HG03342 (cell line): Measurements from ENCODE around the gene CPAMD8.

ENCODE experiments used
- ATAC-seq: cut with Tn5 transposase; IDR thresholded peaks from one replicate; pipeline ENCODE4 v1.9.1; 2021; ENCODE audit warnings: mild to moderate bottlenecking, moderate library complexity; ENCODE audit not compliant: unreplicated experiment

The CPAMD8 gene

DNA sequence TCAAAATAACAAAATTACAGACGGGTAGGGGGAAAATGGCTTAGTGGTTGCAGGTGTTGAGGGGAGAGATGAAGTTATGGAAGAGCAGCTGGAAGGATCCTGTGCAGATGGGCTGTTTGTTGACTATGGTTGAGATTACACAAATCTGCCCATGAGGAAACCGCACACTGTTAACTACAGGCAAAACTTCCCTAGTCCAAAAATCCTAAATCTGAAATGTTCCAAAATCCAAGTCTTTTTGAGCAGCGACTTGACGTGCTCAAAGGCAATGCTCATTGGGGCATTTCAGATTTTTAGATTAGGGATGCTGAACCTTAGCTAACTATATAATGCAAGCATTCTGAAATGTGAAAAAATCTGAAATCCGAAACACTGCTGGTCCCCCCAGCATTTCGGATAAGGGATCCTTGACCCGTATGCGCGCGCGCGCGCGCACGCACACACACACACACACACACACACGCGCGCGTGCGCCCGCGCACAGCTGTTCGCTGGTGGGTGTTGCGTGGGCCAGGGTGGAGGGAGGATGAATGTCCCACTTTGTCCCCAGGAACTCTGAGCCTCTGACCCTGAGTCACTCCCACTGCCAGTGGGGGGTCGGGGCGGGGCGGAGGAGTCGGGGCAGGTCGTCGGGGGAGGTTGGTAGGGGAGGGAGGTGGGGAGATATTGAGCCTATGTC is 131.0 kb downstream of the CPAMD8 start:
- ATAC-seq: no peak

DNA sequence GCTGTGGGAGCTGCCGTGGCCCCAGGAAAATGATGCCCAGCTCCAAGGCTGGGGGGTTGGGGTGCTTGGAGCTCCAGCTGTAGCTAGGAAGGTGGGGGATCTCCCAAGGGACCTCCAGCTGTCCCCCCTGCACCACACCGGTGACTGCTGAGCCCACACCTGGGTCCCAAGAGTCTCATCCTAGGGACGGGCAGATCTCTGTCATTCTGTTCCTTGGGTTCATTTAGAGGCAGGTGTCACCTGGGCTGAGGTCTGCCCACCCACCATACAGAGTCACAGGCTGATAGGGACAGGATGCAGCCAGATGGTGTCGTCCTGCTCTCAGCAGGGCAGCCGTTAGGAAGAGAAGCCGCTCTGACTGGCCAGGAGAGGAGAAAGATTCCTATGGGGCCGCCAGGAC is 132.5 kb downstream of the CPAMD8 start:
- ATAC-seq: no peak

DNA sequence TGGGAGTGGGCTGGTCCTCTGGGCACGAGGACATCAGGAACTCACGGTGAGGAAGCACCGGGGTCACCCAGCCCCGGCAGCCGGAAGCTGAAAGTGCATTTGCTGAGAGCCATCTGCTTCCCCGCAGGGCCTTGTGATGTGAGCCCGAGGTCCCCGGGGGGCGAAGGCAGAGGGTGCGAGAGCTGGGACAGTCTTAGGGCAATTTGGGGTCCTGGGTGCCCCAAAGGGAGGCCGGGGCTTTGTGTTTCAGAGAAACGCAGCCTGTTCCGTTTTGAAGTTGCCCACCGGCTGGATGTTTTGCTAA is 133.0 kb downstream of the CPAMD8 start:
- ATAC-seq: no peak

DNA sequence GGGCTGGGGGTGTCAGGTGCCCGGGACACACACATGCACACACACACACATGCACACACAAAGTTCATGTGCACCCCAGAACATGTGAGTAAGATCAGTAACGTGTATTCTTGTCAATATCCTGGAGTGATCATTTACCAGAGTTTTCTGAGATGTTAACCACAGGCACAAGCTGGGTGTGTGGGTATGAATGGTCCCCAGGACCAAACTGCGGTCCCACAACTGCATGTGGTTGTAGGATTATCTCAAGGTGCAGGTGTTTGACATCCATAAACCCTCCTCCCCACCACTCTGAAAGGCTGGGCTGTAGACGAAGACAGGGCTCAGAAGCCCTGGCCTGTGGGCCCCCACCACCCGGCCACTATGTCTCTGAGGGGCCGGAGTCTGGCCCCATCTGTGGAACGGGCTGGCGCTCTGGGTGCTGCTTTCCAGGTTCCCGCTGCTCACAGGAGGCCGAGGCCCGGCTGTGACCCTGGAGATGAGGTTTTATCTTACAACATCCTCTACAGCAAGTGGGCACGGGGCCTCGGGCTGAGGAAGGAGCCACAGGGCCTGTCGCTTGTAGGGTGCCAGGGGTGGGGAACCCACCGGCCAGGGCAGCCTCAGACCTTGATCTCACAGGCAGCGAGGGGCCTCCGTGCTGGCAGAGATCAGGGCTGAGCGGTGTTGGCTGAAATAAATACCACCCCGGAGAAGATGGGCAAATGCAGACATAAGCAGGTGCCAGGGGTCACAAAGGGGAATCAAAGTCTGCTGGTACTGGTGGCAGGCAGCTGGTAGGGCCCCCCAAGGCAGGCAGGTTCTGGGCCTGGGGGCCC is 133.5 kb downstream of the CPAMD8 start:
- ATAC-seq: no peak

DNA sequence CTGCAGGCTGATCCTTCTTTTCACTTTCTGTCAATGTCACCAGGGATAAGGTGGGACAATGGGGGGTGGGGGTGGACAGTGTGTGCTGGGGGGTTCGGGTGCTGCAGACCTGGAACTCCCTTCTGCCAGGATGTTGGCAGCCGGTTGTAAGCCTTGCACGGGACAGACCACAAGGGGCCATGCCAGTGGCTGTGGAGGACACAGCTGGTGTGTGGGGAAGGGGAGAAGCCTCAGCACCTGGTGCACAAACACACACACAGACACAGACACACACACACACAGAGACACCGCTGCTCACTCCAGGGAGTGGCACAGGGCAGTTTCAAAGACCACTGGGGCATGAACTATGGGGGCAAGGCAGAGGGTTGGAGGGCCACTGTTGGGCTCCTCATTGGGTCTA is 134.2 kb downstream of the CPAMD8 start:
- ATAC-seq: no peak

DNA sequence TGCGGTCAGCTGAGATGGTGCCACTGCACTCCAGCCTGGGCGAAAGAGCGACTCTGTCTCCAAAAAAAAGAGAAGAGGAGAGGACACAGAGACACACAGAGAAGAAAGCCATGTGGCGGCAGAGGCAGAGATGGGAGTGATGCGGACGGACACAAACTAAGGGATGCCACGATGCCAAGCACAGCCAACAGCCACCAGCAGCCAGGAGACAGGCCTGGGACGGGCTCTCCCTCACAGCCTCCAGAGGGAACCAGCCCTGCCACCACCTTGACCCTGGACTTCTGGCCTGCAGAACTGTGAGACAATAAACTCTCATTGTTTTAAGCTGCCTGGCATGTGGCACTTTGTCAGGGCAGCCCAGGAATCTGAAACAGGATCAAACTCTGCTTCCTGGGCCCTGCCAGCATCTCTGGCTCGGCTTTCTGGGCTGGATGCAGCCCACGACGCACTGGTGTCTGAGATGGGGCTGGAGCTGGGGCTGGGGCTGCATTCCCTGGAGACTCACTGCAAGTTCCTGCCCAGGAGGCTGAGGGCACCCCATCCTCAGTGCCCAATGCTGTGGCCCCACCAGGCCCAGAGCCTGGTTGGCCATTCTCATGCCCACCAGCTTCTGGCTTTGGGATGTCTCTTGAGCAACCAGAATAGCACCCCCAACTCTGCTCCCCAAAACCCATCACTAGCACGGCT is 134.8 kb downstream of the CPAMD8 start:
- no peak for ATAC-seq

DNA sequence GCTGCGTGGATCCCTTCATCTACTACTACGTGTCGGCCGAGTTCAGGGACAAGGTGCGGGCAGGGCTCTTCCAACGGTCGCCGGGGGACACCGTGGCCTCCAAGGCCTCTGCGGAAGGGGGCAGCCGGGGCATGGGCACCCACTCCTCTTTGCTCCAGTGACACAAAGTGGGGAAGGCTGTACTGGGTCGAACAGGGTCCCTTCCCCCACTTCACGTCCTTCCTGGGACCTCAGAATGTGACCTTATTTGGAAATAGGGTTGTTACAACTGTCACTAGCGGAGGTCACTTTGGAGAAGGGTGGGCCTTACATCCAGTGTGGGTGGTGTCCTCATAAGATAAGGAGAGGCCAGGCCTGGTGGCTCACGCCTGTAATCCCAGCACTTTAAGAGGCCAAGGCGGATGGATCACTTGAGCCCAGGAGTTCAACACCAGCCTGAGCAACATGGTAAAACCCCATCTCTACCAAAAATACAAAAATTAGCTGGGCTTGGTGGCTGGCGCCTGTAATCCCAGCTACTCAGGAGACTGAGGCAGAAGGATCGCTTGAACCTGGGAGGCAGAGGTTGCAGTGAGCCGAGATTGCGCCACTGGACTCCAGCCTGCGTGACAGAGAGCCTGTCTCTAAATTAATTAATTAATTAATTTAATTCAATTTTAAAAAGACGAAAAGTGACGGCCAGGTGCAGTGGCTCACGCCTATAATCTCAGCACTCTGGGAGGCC is 136.0 kb downstream of the CPAMD8 start:
- no peak for ATAC-seq

DNA sequence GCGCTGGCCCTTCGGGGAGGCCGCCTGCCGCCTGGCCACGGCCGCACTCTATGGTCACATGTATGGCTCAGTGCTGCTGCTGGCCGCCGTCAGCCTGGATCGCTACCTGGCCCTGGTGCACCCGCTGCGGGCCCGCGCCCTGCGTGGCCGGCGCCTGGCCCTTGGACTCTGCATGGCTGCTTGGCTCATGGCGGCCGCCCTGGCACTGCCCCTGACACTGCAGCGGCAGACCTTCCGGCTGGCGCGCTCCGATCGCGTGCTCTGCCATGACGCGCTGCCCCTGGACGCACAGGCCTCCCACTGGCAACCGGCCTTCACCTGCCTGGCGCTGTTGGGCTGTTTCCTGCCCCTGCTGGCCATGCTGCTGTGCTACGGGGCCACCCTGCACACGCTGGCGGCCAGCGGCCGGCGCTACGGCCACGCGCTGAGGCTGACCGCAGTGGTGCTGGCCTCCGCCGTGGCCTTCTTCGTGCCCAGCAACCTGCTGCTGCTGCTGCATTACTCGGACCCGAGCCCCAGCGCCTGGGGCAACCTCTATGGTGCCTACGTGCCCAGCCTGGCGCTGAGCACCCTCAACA is 136.6 kb downstream of the CPAMD8 start:
- no peak for ATAC-seq

DNA sequence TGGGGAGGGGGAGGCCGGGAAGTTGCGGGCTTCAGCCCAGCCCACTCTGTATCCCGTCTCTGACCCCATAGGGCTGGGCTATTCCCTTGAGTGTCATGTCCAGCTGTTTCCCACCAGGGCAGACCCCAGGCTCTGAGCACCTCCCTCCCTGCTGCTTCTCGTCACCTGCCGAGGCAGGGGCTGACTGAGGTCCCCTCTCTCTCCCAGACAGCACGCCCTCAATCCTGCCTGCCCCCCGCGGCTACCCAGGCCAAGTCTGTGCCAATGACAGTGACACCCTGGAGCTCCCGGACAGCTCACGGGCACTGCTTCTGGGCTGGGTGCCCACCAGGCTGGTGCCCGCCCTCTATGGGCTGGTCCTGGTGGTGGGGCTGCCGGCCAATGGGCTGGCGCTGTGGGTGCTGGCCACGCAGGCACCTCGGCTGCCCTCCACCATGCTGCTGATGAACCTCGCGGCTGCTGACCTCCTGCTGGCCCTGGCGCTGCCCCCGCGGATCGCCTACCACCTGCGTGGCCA is 137.2 kb downstream of the CPAMD8 start:
- ATAC-seq: no peak

DNA sequence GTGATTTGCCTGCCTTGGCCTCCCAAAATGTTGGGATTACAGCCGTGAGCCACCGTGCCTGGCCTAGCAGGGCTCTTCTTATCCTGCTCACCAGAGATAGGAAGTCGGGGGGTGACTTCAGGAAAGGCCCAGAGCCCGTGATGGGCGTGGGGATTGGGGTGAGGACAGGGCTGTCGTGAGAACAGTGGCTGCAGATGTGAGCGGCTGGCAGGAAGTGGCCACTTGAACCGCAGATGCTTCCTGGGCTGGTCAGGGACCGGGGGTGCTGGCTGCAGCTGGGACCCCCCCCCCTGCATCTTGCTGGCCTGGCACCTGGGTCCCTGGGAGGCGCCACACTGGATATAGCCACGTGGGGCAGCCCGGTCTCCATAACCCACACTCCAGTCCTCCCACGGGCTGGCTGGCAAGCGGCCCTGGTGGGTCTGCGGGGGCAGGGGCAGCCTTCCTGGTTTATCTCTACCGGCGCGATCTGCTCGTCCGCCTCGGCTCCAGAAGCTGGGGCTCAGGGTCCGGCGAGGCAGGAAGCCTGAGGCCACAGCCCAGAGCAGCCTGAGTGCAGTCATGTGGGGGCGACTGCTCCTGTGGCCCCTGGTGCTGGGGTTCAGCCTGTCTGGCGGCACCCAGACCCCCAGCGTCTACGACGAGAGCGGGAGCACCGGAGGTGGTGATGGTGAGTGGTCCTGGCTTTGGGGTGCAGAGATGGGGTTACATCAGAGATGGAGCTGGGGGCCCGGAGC is 137.8 kb downstream of the CPAMD8 start, which contains the start of gene F2RL3:
Gene F2RL3, plus strand, starts transcription at position 371 of the 737 bp plus-strand sequence. Its CDS starts 191 bp downstream, at position 562.
- ATAC-seq: no peak

DNA sequence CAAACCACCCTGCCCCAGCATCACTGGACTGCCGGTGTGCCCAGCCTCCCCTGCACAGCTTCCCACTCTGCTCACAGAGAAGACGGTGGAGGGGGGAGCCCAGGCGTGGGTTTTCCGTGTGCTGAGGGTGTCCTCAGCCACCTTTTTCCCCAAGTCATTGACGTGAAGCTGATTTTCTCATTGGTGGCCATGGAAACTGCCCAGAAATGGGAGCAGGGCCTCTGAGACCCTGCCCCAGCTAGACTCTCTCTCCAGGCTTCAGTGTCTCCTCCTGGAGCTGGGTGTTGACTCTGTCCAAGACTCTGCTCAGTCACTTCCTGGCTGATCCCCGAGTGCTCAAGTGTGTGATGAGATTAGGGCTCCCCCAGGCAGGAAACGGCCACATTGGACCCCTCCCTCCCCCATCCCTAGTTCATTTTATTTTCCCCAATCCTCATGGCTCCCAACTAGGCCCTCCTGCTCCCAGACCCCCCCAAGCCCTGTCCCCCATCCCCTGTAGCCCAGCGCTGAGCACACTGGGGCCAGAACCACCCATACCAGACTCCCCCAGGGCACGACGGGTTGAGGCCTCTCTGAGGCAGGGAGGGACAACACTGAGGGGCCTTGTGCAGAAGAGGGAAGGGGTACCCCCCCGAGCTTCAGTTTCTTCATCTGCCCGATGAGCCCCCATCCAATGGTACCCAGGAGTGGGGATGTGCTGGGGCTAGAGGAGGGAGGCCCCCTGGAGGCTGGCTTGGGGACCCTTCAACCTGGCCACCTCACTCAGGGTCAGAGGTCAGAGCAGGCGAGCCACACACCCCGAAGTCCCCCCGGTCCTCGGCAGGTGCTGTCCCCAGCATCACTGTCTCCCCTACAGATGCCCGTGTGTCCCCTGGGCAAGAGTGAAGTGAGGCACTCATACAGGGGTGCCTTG is 139.0 kb downstream of the CPAMD8 start:
- no peak for ATAC-seq

DNA sequence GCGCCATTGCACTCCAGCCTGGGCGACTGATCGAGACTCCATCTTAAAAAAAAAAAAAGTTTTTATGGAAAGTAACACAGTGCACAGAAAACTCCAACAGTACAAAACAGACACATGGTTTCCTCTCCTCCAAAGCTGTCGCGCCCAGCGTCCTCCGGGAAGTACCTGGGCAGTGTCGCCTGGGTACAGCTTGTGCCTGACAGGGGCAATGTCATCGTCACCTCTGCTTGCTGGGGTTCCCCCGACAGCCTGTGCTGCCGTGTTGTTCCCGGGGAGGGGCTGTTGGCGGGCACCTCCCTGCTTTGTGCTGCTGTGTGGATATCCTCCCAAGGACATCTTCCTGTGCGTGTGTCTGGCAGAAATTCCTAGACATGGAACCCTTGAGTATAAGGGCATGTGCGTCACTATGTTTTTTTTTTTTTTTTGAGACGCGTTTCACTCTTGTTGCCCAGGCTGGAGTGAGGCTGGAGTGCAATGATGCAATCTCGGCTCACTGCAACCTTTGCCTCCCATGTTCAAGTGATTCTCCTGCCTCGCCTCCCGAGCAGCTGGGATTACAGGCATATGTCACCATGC is 140.2 kb downstream of the CPAMD8 start:
- no peak for ATAC-seq

DNA sequence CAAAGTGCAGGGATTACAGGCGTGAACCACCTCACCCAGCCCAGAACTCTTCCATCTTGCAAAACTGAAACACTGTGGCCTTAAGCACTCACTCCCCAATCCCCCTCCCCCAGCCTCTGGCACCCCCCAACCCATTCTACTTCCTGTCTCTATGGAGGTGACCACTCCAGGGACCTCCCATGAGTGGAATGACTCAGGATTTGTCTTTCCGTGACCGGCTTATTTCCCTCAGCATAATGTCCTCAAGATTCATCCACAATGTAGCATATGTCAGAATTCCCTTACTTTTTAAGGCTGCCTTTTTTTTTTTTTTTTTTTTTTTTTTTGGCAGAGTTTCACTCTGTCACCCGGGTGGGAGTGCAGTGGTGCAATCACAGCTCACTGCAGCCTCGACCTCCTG is 141.4 kb downstream of the CPAMD8 start:
- no peak for ATAC-seq

DNA sequence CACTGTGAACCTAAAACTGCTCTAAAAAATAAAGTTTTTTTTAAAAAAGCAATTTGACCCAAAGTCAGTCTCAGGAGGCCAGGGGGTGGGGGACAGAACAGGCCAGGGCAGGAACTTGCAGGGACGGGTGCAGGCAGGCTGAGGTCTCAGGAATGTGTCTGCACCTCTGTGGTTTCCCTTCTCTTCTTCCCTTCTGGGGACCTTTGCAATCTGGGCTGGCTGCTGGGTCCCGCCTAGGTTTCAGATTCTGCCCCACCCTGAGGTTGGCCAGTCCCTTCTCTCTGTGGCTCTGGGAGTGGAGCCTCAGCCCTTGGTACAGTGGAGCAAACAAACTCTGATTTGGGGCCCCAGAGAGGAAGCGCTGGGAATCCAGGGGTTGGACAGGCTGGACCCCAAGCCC is 143.1 kb downstream of the CPAMD8 start:
- ATAC-seq: no peak

DNA sequence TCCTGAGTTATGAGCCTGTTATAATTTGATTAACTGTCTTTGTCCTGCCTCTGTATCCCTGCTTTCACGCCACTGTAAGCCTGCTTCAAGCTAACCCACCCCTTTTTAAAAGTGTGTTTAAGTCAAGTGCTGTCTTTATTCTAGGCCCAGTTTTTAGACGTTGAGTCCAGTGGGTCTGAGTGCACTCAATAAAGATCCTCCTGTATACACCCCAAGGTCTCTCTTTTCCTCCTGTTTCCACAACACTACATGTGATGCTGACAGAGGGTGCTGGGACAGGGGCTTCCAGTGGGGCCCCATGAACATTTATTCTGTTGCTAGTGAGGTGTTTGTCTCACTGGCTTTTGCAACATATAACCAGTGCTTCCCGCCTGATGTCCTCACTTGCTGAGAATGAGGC is 144.5 kb downstream of the CPAMD8 start:
- no peak for ATAC-seq

DNA sequence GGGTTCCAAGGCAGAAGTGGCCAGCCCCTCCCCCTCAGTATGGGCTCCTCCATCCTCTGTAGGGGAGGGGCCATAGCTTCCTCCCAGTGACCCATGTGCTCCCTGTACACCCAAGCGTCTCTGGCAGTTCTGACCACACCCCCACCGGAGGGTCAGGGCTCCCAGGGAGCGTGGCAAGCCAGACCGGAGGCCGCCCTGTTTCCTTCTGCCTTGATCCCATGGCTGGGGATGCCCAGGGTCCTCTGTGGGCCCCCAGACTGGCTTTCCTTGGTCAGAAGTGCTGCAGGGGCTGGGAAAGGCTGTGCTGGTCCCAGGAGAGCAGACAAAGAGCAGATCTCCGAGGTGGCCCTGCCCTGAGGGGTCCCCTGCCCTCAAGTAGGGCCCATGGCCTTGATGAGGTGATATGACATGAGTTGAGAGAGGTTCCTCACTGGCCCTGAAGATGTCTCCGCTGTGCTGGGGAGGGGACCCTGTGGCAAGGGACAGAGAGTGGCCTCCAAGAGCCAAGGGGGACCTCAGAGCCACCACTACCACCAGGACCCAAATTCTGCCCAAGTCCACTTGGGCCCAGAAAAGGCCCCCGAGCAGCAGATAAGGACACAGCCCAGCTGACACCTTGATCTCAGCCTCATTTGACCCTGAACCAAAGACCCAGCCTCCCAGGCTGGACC is 145.6 kb downstream of the CPAMD8 start:
- ATAC-seq: no peak

DNA sequence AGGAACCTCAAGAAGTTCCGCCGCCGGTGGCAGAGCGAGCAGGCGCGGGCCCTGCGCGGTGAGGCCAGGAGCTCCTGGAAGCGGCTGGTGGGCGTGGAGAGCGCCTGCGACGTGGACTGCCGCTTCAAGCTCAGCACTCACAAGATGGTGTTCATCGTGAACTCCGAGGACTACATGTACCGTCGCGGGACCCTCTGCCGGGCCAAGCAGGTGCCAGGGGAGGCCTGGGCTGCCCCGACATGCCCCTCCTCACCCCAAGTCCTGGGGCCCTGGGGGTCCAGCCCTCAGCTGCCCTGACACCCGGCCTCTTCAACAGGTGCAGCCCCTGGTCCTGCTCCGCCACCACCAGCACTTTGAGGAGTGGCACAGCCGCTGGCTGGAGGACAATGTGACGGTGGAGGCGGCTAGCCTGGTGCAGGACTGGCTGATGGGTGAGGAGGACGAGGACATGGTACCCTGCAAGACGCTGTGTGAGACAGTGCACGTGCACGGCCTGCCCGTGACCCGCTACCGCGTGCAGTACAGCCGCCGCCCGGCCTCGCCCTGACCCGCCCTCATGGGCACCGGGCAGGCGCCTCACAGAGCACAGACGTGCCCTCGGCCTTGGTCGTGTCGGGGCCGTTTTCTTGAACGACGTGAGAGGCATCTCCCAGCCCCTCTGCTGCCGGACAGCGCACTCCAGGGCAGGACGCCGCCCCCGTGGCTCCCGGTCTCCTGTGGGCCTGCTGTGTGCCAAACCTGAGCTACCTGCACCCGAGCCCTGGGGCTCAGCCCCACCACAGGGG is 148.2 kb downstream of the CPAMD8 start:
- no peak for ATAC-seq
